Stomach smooth muscle (tissue), 2 donors: ENCODE measurements around the gene UROC1.

Source experiments
- H3K27ac ChIP-seq: one replicate; pipeline ENCODE4 v1.7.0; 2013; ENCODE audit warnings: mild to moderate bottlenecking, low read length, inconsistent platforms
- H3K27me3 ChIP-seq, 2 donors: one replicate each; pipeline ENCODE4 v1.7.0; 2013; ENCODE audit warnings: low read length in 2 of 2; ENCODE audit not compliant: insufficient read depth in 2 of 2, control insufficient read depth in 1 of 2
- H3K36me3 ChIP-seq, 2 donors: one replicate each; pipeline ENCODE4 v1.7.0; 2013; ENCODE audit warnings: low read length in 2 of 2; ENCODE audit not compliant: control insufficient read depth in 2 of 2, insufficient read depth in 2 of 2
- H3K4me1 ChIP-seq: one replicate; pipeline ENCODE4 v1.7.0; 2013; ENCODE audit warnings: low read length; ENCODE audit not compliant: control insufficient read depth, insufficient read depth
- H3K4me3 ChIP-seq, 2 donors: one replicate each; pipeline ENCODE4 v1.7.0; 2013; ENCODE audit warnings: low read length in 2 of 2
- H3K9ac ChIP-seq, 2 donors: one replicate each; pipeline ENCODE4 v1.7.0; 2013; ENCODE audit warnings: low read length in 2 of 2, mild to moderate bottlenecking in 1 of 2
- H3K9me3 ChIP-seq, 2 donors: one replicate each; pipeline ENCODE4 v1.7.0; 2013; ENCODE audit warnings: low read length in 2 of 2; ENCODE audit not compliant: control insufficient read depth in 2 of 2
- donor health status: healthy.
- donor health status: Pancreatic carcinoma.

UROC1 gene

GRCh38 chr3:126517291-126517951 is at the start of gene UROC1:
Gene UROC1 (minus strand): TSS chr3:126517773. CDS start chr3:126517719, 54 bp downstream.
- peaks cover 3% of the 10 kb centered on the region in 2 donors for H3K27me3 ChIP-seq
- no peaks in the 10 kb centered on the region for H3K36me3 ChIP-seq
- no peak within 1 kb of the TSS for H3K4me3 ChIP-seq
- no peak within 1 kb of the TSS for H3K27ac ChIP-seq
- no peak within 1 kb of the TSS for H3K9ac ChIP-seq
- peaks cover 4% of the 10 kb centered on the region for H3K4me1 ChIP-seq
- H3K9me3 ChIP-seq = no peaks in the 10 kb centered on the region

DNA sequence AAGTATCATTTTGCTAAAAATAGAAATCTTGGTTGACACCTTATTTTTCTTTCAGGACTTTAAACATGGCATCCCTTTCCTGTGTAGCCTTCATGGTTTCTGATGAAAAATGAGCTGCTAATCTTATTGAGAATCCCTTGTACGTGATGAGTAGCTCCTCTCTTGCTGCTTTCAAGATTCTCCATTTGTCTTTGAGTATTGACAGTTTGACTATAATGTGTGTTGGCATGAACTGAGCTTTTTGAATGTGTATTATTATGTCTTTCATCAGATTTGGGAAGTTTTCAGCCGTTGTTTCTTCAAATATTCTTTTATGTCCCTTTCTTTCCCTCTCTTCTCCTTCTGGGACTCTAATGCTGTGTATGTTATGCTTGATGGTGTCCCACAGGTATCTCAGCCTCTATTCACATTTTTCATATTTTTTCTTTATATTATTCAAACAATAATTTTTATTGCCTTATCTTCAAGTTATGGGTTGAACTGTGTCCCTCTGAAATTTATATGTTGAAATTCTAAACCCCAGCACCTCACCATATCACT is 45.2 kb upstream of the UROC1 start:
- peaks cover 0 to 6% of the 10 kb centered on the region in 2 donors for H3K9me3 ChIP-seq
- H3K27me3 ChIP-seq = no peaks in the 10 kb centered on the region
- no peak overlapping the region for H3K9ac ChIP-seq
- H3K36me3 ChIP-seq = no peaks in the 10 kb centered on the region
- no peak overlapping the region for H3K27ac ChIP-seq
- H3K4me3 ChIP-seq = no peak overlapping the region
- no peaks in the 10 kb centered on the region for H3K4me1 ChIP-seq

- no peak within 1 kb of the TSS for H3K27ac ChIP-seq
- no peak within 1 kb of the TSS for H3K4me3 ChIP-seq
- H3K4me1 ChIP-seq = no peaks in the 10 kb centered on the region
- H3K36me3 ChIP-seq = no peaks in the 10 kb centered on the region
- H3K9ac ChIP-seq = no peak within 1 kb of the TSS
- H3K27me3 ChIP-seq = no peaks in the 10 kb centered on the region
- peaks cover 0 to 5% of the 10 kb centered on the region in 2 donors for H3K9me3 ChIP-seq
Observed at GRCh38 chr3:126558336-126559071, 40.9 kb upstream of the UROC1 start, which contains the start of gene C3orf22. Gene C3orf22 (minus strand): TSS chr3:126558932. CDS start chr3:126553390, 5,542 bp downstream.

GRCh38 chr3:126557761-126558160 is 40.2 kb upstream of the UROC1 start:
- H3K4me3 ChIP-seq = no peak overlapping the region
- H3K36me3 ChIP-seq = no peaks in the 10 kb centered on the region
- H3K9ac ChIP-seq = no peak overlapping the region
- H3K9me3 ChIP-seq = peaks cover 0 to 1% of the 10 kb centered on the region in 2 donors
- no peaks in the 10 kb centered on the region for H3K4me1 ChIP-seq
- no peaks in the 10 kb centered on the region for H3K27me3 ChIP-seq
- H3K27ac ChIP-seq = no peak overlapping the region

DNA sequence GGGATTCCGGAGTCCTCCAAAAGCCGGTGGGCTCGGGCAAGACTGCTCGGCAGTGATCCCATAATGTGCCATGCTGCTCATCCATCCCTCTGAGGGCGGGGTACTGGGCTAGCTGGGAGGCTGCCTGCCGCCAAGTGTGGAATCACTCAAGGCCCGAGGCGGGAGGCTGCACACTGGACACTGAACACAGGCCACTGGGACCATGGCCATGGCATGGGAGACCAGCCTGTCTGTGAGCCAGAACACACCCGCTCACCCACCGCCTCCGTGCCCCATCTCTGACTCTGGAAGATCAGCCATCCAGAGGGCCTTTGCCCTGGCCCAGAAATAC is 39.8 kb upstream of the UROC1 start:
- Histone ChIP-seq H3K9ac (no peak overlapping the region), H3K27me3 (no peaks in the 10 kb centered on the region), H3K36me3 (no peaks in the 10 kb centered on the region), H3K27ac (no peak overlapping the region), H3K4me1 (no peaks in the 10 kb centered on the region), H3K9me3 (no peaks in the 10 kb centered on the region), H3K4me3 (no peak overlapping the region)

DNA sequence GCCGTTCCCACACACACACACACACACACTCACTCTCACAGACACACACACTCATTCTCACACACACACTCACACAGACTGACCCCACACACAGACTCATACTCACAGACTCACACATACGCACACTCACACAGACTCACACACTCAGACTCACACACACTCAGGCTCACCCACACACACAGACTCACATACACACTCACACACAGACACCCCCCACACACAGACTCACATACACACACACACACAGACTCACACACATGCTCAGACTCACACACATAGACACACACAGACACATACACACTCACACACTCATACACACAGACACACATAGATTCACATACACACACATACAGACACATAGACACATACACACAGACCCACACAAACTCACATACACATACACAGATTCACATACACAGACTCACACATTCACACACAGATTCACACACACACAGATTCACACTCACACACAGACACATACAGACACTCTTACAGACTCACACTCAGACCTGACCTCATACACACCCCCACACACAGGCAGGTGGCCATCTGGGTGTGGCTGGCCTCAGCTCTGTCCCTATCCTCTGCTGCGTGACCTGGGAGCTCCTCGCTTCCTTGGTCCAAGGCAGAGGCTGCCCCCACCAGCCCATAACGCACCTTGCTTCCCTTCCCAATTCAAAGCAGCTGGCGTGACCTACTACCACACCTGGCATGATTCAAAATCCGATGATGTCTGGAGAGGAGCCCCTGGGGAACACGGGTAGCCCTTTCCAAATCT is 39.3 kb upstream of the UROC1 start:
- H3K27me3 ChIP-seq = no peaks in the 10 kb centered on the region
- H3K27ac ChIP-seq = no peak overlapping the region

DNA sequence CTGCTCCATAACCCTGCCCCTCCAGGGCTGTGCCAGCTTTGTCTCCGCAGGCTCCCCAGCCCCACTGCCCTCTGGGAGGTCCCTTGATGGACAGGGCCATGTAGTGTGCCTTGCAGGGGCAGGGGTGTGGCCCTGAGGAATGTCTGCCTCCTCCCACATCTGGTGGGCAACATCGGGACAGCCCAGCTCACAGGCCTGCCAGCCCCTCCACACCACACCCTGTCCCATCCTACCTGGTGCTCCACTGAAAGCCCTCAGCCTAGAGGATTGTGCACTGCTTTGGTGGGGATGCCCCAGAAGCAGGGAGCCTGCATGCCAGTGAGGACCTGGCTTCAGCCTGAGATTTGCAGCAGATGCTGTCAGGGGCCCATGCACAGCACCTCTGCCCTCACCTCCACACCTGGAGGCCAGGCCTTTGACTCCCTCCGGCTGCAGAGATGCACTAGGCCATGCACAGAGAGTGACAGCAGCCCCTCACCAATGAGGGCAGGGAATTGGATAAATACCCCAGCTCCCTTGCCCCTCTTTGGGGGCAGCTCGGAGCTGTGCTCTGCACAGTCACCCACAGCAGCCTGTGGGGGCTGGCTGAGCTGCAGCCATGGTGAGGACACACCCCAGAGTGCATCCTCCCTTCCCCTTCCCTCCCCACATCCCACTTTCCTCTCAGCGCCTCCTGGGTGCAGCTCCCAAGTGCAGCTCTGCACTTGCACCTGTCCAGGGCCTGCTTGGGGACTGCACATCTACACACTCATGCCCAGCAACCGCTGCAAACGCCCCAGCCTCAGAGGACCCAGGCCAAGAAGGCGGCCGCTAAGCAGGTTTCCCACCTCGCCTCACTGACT is 38.4 kb upstream of the UROC1 start:
- Histone ChIP-seq H3K36me3 (no peaks in the 10 kb centered on the region), H3K27me3 (no peaks in the 10 kb centered on the region), H3K27ac (no peak overlapping the region), H3K9me3 (no peaks in the 10 kb centered on the region), H3K4me1 (no peaks in the 10 kb centered on the region), H3K9ac (no peak overlapping the region), H3K4me3 (no peak overlapping the region)

More for the DNA sequence above, 39.3 kb upstream of the UROC1 start:
- no peak overlapping the region for H3K9ac ChIP-seq
- no peaks in the 10 kb centered on the region for H3K4me1 ChIP-seq
- no peaks in the 10 kb centered on the region for H3K36me3 ChIP-seq
- no peaks in the 10 kb centered on the region for H3K9me3 ChIP-seq
- H3K4me3 ChIP-seq = no peak overlapping the region

GRCh38 chr3:126554560-126555525 is 37.3 kb upstream of the UROC1 start:
- Histone ChIP-seq H3K4me3 (no peak overlapping the region), H3K9me3 (no peaks in the 10 kb centered on the region), H3K4me1 (no peaks in the 10 kb centered on the region), H3K36me3 (no peaks in the 10 kb centered on the region), H3K9ac (no peak overlapping the region), H3K27me3 (no peaks in the 10 kb centered on the region), H3K27ac (no peak overlapping the region)

- Histone ChIP-seq H3K4me1 (no peaks in the 10 kb centered on the region), H3K4me3 (no peak overlapping the region), H3K27ac (no peak overlapping the region), H3K27me3 (peaks cover 0 to 3% of the 10 kb centered on the region in 2 donors), H3K36me3 (no peaks in the 10 kb centered on the region), H3K9ac (no peak overlapping the region), H3K9me3 (no peaks in the 10 kb centered on the region)
Observed at GRCh38 chr3:126553284-126554084, 35.9 kb upstream of the UROC1 start.
